Smooth muscle cell of the coronary artery (primary cell): ENCODE measurements around the gene ABR. TPM values are rescaled to one million over a fixed set of nuclear protein-coding genes. Genes with fewer than 3 reads are reported as not detected.

Source experiments
- total RNA-seq: library from RNA; depleted of rRNA; stranded (reverse); fragments of >200 nt; gene quantifications from 2 replicates; pipeline ENCODE4 v1.2.3, GENCODE V29; 2014; ENCODE audit warnings: low replicate concordance

The ABR gene
- total RNA-seq: 46.0 and 75.9 TPM in 2 replicates

DNA sequence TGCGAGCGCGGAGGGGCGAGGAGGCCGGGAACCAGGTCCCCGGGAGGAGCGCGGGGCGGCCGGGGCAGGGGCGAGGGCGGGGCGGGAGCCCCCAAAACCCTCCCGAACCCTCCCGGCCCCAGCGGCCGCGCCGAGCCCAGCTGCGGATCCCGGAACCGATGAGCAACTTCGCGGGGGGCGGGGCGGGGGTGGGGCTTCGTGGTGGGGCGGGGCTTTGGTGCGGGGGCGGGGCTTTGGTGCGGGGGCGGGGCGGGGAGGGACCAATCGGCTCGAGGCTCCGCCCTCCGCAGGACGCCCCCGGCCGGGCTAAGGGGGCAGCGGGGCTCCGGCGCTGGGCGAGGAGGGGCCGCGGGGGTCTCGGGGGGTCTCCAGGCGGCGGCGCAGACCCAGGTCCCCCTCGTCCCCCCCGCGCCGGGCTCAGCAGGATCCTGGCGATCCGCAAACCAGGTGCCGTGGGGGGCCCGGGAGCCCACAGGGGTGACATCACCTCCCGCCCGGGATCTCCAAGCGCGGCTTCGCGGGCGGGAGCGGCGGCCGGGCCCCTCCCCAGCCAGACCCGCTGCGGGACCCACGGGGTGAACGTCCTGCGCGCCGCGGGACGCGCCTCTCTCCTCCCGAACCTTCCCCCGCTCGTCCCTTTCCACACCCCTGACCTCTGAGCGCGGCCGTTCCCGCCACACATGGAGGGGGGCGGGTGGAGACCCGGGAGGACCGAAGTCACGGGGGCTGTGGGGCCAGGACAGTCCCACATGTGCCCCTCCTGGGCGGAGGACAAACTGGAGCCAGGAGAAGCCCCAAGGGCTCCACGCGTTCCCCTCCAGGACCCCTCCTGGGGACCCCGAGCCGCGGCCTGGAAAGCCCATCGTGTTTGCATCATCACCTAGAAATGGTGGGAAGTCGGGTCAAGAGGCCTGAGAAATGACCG lies at the start of gene ABR:
Gene ABR (minus strand): TSS at position 164 of the 925 bp plus-strand sequence. CDS start 254 bp downstream, outside the sequence.

DNA sequence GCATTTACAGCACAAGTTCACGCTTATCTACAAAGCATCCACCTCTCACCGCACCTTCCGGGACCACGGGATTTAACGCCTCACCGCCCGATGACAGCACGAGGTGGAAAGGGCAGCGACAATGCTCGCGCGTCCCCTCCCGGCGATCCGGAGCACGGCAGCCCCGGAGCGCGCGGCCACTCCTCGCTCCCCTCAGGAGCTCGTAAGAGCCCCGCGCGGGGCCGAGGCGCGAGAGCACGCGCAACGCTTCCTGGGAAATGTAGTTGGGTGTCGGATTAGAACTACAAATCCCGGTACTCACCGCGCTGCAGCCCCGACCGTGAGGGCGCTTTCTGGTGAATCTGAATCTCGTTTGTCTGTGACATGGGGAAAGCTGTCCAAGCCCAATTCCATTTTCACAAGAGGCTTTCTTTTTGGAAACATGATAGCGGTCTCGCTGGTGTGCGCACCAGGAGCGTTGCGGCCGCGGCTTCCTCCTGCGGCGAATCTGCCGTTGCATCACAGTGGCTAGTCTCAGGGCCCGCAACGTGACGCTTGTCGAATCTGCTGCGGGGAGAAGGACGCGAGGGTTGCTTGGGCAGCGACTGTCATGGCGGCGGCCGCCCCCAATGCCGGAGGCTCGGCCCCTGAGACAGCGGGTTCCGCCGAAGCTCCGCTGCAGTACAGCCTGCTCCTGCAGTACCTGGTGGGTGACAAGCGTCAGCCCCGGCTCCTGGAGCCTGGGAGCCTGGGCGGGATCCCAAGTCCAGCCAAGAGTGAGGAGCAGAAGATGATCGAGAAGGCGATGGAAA lies 183.0 kb downstream of the ABR start, which contains the start of gene TIMM22:
Gene TIMM22 (plus strand): TSS at position 576 of the 791 bp plus-strand sequence. CDS start 14 bp downstream, at position 590.

DNA sequence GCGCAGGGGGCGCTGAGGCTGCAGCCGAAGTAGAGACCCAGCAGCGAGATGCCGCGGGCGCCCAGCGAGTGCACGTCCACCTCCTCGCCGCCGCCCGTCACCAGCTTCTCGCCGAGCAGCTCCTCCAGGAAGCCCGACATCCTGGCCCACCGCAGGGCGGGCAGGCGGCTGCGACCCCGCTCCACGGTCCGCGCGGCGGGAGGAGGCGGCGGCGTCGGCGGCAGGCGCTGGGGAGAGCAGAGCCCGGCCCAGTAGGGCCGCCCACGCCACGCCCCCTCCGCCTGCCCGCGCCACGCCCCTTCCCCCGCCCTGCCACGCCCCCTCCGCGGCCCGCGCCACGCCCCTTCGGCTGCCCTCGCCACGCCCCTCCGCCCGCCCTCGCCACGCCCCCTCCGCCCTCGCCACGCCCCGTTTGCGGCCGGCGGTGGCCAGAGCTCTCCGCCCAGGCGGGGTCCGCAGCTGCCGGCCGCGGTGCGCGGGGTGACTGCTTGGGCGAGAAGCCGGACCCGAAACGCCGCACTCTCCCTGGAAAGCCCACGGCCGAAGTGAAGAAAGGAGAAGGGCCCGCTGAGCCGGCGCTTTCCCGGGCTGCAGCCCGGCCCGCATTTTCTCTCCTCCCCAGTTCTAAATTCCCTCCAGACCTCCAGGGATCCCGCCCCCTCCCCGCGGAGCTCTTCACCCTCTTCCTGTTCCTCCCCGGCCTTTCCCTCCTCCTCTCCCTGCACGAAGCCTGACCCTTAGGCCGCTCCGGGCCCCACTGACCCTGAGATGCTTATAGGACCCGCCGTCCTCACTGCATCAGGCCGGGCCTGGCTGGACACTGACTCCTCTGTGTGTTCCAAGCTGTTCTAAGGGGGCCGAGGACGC lies 200.0 kb downstream of the ABR start, which contains the start of gene NXN:
Gene NXN (minus strand): TSS at position 238 of the 867 bp plus-strand sequence.

Other genes starting within 250 kb of the ABR start
- gene NXN, start 200.2 kb downstream of the ABR start, total RNA-seq: 2.2 and 5.9 TPM in 2 replicates
- 8.9 and 11.2 TPM in 2 replicates for gene TIMM22, start 182.9 kb downstream of the ABR start, total RNA-seq
- not detected in 2 replicates for gene BHLHA9, start 90.5 kb upstream of the ABR start, total RNA-seq
- not detected in 2 replicates for gene TRARG1, start 99.7 kb upstream of the ABR start, total RNA-seq
- gene YWHAE, start 220.2 kb upstream of the ABR start, total RNA-seq: 318 and 384 TPM in 2 replicates